Measurements from ENCODE around the gene SAT2.
A peak's percentile ranks its signal among the peaks of the same experiment; 100 is the strongest.

SAT2 gene

DNA sequence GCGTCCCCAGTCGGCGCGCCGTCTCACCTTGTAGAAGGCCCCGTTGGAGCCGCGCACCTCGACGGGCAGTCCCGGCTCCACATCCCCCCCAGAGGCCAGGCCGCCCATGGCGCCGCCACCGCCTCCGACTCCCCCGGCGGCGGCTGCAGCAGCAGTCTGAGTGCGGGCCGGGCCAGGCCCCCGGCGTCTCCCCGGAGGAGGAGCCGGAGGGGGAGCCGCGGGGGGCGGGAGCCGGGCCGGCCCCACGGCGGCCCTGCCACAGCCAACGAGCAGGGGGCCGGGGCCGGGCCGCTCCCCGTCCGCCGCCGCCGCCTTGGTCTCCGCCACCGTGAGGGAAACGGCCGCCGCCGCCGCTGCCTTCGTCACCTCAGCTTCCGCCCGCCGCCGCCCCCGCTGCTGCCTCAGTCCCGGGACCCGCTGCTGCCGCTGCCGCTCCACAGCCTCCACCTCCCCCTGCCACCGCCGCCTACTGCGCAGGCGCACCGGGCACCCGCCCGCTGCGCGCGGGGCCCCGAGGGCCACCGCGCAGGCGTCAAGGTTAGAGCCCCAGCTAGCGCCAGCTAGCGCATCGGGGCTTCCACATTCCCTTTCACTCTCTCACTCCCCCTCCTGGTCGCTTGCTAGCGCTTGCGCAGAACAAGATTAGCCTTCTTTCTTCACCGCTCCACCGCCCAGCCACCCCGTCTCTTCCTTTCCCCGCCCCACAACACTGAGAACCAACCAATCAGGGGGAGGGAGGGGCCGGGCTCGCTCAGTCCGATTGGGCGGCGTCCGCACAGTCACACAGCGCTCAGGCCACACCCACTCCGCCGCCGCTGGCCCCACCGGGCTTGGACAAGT lies 13.0 kb downstream of the SAT2 start, which contains the start of gene FXR2:
FXR2 (minus strand) TSS at position 473 of the 840 bp plus-strand sequence; CDS start at position 108, 365 bp downstream.
- DNase-seq (ENCODE audit: low read depth in 1 of 2, low spot score in 1 of 2), result peak in 1 of 2 experiments; percentile 0
- H3K27me3 ChIP-seq (ENCODE audit: insufficient read depth, poor library complexity, severe bottlenecking), result no peaks in the 10 kb centered on the region
- no peak within 1 kb of the TSS for H3K4me3 ChIP-seq (replicated peaks; ENCODE audit: insufficient read depth, low read length)
- no peak within 1 kb of the TSS for H3K27ac ChIP-seq (replicated peaks)
- no peak for TF ChIP-seq GABPA (IDR thresholded peaks at IDR 0.05; ENCODE audit: low read depth)
- TF ChIP-seq SPI1 (IDR thresholded peaks at IDR 0.05; ENCODE audit: borderline replicate concordance, low read depth), result no peak
- TF ChIP-seq, protein P1, sequence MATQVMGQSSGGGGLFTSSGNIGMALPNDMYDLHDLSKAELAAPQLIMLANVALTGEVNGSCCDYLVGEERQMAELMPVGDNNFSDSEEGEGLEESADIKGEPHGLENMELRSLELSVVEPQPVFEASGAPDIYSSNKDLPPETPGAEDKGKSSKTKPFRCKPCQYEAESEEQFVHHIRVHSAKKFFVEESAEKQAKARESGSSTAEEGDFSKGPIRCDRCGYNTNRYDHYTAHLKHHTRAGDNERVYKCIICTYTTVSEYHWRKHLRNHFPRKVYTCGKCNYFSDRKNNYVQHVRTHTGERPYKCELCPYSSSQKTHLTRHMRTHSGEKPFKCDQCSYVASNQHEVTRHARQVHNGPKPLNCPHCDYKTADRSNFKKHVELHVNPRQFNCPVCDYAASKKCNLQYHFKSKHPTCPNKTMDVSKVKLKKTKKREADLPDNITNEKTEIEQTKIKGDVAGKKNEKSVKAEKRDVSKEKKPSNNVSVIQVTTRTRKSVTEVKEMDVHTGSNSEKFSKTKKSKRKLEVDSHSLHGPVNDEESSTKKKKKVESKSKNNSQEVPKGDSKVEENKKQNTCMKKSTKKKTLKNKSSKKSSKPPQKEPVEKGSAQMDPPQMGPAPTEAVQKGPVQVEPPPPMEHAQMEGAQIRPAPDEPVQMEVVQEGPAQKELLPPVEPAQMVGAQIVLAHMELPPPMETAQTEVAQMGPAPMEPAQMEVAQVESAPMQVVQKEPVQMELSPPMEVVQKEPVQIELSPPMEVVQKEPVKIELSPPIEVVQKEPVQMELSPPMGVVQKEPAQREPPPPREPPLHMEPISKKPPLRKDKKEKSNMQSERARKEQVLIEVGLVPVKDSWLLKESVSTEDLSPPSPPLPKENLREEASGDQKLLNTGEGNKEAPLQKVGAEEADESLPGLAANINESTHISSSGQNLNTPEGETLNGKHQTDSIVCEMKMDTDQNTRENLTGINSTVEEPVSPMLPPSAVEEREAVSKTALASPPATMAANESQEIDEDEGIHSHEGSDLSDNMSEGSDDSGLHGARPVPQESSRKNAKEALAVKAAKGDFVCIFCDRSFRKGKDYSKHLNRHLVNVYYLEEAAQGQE (IDR thresholded peaks at IDR 0.05; ENCODE audit: insufficient replicate concordance, low read depth), result no peak
- TF ChIP-seq, protein P2, sequence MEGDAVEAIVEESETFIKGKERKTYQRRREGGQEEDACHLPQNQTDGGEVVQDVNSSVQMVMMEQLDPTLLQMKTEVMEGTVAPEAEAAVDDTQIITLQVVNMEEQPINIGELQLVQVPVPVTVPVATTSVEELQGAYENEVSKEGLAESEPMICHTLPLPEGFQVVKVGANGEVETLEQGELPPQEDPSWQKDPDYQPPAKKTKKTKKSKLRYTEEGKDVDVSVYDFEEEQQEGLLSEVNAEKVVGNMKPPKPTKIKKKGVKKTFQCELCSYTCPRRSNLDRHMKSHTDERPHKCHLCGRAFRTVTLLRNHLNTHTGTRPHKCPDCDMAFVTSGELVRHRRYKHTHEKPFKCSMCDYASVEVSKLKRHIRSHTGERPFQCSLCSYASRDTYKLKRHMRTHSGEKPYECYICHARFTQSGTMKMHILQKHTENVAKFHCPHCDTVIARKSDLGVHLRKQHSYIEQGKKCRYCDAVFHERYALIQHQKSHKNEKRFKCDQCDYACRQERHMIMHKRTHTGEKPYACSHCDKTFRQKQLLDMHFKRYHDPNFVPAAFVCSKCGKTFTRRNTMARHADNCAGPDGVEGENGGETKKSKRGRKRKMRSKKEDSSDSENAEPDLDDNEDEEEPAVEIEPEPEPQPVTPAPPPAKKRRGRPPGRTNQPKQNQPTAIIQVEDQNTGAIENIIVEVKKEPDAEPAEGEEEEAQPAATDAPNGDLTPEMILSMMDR (IDR thresholded peaks at IDR 0.05; ENCODE audit: insufficient read depth, low read length), result no peak
- no peak for TF ChIP-seq POLR2AphosphoS5 (IDR thresholded peaks at IDR 0.05; ENCODE audit: low read depth)

DNA sequence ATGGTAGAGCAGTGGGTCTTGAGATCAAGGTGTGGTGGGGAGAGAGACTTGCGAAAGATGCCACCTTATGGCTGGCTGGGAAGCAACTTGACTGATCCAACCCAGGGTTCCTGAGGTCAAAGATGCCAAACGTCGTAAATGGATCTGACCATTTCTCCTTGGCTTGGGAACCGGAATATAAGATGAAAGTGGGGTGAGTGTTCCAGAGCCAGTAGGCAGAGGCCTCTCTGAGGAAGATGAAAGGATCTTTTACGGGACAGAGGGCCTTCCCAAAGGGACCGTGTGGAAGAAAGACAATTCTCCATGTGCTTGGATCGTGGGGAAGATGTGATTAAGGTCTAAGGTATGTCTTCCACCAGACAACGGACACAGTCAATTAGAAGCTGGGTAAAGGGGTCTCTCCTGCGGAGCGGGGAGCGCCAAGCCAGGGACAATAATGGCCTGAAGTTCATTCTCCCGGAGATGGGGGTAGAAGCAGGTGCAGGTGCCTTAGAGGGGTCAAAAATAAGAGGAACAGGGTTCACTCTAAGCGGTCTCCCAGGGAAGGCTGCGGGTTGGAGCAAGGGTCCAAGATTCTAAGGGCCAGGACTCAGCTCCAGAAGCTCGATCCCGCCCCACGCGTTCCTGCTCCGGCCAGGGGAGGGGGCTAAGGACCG lies 13.7 kb downstream of the SAT2 start:
- TF ChIP-seq SPI1 (IDR thresholded peaks at IDR 0.05; ENCODE audit: borderline replicate concordance, low read depth) (no peak), GABPA (IDR thresholded peaks at IDR 0.05; ENCODE audit: low read depth) (no peak), POLR2AphosphoS5 (IDR thresholded peaks at IDR 0.05; ENCODE audit: low read depth) (no peak)
- TF ChIP-seq, protein P1 (IDR thresholded peaks at IDR 0.05; ENCODE audit: insufficient replicate concordance, low read depth), result no peak
- TF ChIP-seq, protein P2 (IDR thresholded peaks at IDR 0.05; ENCODE audit: insufficient read depth, low read length), result no peak
- no peak for DNase-seq (ENCODE audit: low read depth in 1 of 2, low spot score in 1 of 2)
- H3K27ac ChIP-seq (replicated peaks), result no peak overlapping the region

DNA sequence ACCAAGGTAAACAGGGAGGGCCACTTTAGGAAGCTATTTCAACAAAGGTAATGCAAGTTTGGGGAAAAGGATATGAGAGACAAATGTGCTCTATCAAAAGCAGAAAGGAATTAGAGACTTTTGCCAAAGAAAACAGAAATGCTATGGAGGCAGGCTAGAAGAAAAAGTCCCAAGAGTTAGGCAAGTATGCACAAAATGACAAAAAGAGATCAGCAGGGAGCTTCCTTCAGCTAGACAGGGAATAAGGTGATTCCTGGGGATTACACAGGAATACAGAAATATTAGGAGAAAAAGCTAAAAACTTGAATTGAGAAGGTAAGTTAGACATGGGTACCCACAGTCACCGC lies 15.4 kb downstream of the SAT2 start:
- Histone ChIP-seq H3K27ac (replicated peaks) (no peak overlapping the region), H3K4me3 (replicated peaks; ENCODE audit: insufficient read depth, low read length) (no peak overlapping the region), H3K27me3 (ENCODE audit: insufficient read depth, poor library complexity, severe bottlenecking) (no peaks in the 10 kb centered on the region)
- no peak for DNase-seq (ENCODE audit: low read depth in 1 of 2, low spot score in 1 of 2)
- TF ChIP-seq, protein P2 (IDR thresholded peaks at IDR 0.05; ENCODE audit: insufficient read depth, low read length), result no peak
- TF ChIP-seq POLR2AphosphoS5 (IDR thresholded peaks at IDR 0.05; ENCODE audit: low read depth), result no peak
- no peak for TF ChIP-seq SPI1 (IDR thresholded peaks at IDR 0.05; ENCODE audit: borderline replicate concordance, low read depth)
- no peak for TF ChIP-seq GABPA (IDR thresholded peaks at IDR 0.05; ENCODE audit: low read depth)
- TF ChIP-seq, protein P1 (IDR thresholded peaks at IDR 0.05; ENCODE audit: insufficient replicate concordance, low read depth), result no peak

More for the DNA sequence above, 13.7 kb downstream of the SAT2 start:
- no peak overlapping the region for H3K4me3 ChIP-seq (replicated peaks; ENCODE audit: insufficient read depth, low read length)
- no peaks in the 10 kb centered on the region for H3K27me3 ChIP-seq (ENCODE audit: insufficient read depth, poor library complexity, severe bottlenecking)

Measured in HL-60 (cell line).